HG03039 (cell line): ENCODE measurements around the gene HMMR.
A peak's percentile ranks its signal among the peaks of the same experiment; 100 is the strongest.
"Not testable (repeated sequence)": the region's sequence is repeated elsewhere in the genome, so short reads cannot be mapped to it uniquely, and the experiment has no call there.

Experiments used
- ATAC-seq: cut with Tn5 transposase; IDR thresholded peaks from one replicate; pipeline ENCODE4 v1.9.1; 2021; ENCODE audit warnings: mild to moderate bottlenecking, moderate library complexity; ENCODE audit not compliant: unreplicated experiment

HMMR gene

DNA sequence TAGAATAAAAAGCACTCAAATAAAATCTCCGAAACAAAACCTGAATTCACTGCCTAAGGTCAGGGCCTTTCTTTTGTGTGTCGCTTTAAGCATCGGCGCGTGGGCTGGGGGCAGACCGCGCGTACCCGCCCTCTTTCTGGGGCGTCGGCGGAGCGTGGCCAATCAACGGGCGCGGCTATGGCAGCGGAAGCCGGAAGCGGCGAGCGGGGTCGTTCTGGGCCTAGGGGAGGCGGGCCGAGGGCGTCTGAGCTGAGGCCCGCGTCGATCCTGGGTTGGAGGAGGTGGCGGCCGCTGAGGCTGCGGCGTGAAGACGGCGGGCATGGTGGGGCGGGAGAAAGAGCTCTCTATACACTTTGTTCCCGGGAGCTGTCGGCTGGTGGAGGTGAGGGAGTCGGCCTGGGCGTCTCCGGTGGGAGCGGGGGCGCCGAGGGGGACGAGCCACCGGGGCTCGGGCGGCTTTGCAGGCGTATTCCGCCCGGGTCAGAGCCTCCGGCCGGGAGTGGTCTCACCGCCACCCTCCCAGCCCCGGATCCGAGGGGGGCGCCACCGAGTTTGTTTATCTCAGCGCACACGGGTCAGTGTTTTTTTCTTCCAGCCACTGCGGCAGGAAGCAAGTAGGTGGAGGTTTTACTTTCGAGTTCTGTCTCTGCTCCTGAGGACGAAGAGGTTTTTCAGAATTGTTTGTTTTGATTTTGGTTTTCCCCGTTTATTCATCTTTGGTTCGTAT is 45.1 kb downstream of the HMMR start, which contains the start of gene MAT2B:
Gene MAT2B, plus strand, starts transcription at position 252 of the 727 bp plus-strand sequence. Its CDS starts 68 bp downstream, at position 320.
- peak; percentile 91 for ATAC-seq

DNA sequence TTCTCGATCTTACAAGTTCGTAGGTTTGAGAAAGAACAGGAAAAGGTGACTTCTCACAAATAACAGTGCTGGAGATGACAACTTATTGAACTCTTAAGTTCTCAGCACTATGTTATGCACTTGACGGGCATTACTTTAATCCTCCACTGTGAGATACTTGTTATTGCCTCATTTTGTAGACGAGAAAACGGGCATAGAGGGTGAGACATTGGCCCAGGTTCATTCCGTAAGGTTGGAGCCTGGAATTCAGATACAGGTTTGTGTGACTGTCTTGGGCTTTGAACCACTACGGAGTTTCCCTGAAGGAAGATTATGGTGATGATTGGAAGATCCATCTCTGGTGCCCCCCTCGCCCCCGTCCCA is 45.6 kb downstream of the HMMR start:
- no peak for ATAC-seq

DNA sequence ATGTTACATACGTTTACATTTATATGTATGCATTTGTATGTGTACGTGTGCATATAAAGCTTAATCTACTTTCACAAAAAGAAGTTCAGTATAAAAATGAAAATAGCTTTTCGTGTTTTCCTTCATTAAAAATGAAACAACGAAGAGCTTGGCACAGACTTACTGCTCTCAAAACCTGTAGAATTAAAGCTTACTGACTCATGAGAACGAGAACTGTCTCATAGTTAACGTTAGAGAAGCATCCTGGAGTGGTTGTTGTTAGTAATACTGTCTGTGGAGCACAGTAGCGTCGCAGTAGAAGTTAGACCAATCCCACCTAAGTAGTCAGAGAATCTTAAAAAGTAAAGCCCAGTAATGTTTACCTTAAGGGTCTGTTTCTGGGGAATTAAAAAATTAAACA is 46.3 kb downstream of the HMMR start:
- ATAC-seq, result no peak

DNA sequence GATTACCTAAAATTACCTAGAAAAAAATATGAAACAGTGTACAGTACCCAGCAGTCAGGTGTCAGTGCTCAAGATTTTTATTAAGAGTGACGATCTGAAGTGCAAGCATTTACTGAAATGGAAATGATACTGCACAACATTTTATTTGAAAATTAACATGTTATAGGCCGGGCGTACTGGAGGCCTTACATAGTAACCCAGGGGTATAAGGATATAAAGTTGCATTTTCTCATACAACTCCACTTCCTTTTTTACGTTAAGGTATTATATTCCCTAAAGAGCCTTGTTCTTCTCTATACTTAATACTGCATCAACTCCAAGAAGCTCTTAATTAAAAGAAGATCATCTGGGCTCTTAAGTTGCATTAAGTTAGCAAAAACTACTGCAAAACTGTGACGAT is 48.3 kb downstream of the HMMR start:
- ATAC-seq, result no peak

DNA sequence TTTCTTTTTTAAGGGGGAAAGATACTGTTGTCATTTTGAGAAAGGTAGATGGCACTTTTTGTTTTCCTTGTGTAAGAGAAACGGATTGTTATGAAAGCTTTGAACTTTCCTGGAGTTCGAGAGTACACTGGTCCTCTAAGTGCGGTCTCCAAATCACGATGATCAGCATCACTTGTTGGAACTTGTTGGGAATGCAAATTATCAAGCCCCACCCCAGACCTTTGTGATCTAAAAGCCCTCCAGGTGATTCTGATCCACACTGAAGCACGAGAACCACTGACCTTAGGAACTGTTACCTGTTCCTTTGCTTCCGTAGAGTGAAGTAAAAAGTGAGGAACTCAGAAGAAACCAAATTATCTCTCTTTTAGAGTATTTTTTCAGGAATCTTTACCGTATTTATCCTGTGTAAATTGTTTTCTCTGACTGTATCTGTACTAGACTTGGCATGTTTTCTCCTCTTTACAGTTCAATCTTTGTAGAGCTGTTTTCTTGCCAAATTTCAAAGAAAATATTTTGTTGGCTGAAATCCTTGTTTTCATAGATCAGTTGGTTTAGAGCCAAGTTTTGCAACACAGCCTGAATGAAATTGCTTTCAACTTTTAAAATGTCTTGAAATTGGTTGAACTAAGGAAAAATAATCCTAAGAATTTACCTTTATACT is 49.0 kb downstream of the HMMR start:
- ATAC-seq, result no peak

DNA sequence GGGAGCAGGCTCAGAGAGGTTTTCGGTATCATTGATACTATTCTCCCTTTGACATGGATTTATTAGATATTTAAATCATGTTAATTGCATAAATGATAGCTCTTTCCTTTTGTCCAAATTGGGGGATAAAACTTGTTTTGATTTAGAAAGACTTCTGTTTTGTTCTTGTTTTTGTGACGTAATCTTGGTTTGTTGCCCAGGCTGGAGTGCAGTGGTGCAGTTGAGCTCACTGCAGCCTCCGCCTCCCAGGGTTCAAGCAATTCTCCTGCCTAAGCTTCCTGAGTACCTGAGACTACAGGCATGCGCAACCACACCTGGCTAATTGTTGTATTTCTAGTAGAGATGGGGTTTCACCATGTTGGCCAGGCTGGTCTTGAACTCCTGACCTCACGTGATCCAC is 52.1 kb downstream of the HMMR start:
- ATAC-seq, result no peak

DNA sequence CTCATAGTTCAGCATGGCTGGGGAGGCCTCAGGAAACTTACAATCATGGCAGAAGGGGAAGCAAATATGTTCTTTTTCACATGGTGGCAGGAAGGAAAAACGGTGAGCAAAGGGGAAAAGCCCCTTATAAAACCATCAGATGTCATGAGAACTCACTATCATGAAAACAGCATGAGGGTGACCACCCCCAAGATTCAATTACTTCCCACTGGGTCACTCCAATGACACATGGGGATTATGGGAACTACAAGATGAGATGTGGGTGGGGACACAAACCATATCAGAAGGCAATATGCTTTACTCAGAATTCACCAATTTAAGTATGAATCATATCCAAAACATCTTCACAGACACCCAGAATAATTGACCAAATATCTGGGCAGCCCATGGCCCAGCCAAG is 64.7 kb downstream of the HMMR start:
- ATAC-seq, result no peak

DNA sequence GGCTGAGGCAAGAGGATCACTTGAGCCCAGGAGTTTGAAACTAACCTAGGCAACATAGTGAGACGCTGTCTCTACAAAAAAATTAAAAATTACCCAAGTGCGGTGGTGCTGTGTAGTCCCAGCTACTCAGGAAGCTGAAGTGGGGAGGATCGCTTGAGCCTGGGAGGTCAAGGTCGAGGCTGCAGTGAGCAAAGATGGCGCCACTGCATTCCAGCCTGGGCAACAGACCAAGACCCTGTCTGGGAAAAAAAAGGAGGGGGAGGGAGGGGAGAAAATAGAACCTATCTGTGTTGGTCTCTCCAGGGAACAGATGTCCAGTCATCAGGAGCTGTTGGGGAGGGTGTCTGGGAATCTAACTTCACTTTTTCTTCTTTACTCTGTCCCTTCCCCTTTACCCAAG is 69.3 kb downstream of the HMMR start:
- no peak for ATAC-seq

DNA sequence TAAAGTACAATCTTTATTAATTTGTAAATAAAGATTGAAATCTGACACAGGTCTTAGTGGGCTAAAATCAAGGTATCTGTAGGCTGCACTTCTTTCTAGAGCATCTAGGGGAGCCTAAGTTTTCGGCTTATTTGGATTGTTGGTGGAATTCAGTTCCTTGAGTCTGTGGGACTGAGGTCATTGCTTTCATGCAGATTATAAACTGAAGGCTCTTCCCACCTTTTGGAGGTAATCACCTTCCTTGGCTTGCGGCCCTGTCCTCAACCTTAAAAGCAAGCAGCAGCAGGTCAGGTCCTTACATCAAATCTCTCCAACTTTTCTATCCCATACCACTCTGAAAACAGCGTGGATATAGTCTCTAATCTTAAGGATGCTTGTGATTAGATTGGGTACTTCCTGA is 70.8 kb downstream of the HMMR start:
- no peak for ATAC-seq

DNA sequence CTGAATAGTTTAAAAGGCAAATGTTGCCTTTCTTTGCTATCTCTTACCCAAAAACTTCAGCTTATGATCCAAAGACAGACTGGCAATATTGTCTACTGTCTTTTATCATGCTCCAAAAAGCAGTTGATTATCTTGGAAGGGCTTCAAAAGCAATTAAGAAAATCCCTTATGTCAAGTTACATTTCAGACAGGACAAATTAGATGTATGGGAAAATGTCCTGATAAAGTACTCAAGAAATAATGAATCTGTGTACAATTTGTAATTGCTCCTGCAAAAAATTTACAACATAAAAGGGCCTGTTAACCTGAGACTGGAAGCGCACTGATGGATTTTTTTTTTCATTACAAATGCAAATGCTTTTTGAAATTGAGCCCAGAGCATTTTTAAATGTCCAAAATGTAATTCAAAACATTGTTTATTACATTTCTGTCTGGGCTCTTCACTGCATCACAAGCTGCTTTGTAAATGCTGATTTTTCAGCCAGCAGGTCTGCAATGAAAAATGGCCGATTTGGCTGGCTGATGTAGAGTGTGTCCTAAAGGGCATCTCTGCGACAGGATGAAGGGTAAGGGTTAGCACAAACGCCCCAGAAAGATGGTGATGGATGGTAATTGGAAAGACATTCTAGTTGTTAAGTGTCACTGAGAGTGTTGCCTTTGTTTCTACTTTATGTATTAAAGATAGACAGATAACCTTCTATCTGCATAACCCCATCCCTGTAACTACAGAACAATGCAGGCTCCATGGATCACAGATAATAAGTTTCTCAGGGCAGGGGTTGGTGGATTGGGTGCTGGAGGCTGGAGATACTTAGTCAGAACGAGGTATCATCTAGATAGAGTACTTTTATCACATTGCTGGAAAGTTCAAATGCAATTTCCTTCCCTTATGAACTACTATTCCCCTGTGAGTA is 72.0 kb downstream of the HMMR start:
- ATAC-seq, result no peak

DNA sequence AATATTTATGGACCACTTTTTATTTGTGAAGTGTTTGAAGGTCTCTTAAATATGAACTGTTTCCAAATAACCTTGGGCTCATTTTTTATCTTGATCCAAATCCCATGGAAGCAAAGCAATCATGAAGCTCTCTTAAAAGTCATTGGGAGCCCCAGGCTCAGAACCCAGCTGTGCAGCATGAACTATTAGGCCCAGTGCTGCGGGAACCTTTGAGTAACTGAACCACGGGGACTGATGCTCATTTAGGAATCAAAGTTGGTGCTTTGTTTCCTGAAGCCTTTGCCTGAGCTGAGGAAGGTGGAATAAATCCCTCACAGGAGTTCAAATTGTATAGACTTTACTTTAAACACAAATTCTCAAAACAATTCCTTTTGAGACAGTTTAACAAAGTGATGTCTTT is 72.8 kb downstream of the HMMR start:
- ATAC-seq, result no peak

DNA sequence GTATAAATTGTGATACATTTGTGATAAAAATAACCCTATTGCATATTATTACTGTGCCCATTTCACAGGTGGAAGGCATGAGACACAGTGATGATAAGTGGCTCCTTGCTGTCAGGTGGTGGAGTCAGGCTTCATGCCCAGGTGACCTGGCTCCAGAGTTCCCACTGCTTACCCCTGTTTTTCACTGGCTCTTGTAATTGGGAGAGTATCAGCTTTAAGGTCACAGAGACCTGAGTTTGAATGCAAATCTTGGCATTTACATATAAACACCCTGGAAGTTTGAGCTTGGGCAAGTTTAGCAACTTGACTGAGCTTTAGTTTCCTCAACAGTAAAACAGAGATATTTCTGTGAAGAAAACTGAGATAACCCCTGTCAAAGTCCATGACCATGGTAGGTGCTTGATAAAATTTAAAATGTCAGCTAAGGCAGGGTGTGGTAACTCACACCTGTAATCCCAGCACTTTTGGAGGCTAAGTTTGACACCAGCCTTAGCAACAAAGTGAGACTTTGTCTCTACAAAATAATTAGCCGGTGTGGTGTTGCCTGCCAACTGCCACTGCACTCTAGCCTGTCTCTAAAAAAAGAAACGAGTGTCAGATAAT is 74.2 kb downstream of the HMMR start:
- no peak for ATAC-seq

DNA sequence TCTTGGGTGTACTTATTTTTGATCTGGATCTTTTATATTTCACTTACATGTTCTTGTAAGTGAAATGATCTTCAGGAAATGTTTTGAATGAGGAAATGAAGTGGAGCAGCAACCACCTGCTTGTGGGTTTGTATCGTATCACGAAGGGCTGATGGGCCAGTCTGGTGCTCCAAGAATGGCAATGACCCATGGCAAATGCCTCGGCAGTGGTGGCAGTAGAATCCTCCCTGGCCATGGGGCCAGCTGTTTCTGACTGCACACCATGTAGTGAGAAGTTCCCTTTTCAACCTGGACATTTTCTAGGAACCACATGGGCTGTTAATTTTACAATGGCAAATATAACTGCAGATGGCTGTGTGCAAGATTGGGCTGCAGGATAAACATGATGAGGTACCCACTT is 74.9 kb downstream of the HMMR start:
- ATAC-seq, result no peak

DNA sequence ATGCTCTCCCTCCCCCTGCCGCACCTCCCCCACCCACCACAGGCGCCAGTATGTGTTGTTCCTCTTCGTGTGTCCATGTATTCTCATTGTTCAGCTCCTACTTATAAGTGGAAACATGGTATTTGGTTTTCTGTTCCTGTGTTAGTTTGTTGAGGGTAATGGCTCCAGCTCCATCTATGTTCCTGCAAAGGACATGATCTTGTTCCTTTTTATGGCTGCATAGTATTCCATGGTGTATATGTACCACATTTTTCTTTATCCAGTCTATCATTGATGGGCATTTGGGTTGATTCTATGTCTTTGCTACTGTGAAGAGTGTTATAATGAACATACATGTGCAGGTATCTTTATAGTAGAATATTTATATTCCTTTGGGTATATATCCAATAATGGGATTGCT is 76.0 kb downstream of the HMMR start:
- not testable (repeated sequence) for ATAC-seq

DNA sequence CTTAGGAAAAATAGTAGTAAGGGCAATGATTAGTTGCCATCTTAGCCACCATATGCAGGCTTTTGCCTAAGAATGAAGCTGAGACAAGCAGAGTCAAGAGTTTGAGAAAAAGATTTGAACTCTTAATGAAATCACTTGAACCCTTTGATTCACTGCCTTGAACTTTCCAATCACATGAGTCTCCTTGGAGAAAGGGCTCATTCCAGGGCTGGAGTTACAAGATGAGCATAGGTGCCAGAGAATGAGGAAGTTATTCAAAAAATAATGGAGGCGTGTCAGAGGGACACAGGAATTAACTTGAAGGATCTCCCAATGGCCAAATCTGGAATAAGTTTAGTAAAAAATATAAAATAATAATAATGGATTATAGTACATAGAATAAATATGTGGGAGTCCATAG is 80.3 kb downstream of the HMMR start:
- ATAC-seq, result no peak
